HUES6 (cell line): Measurements from ENCODE around the gene KDM4C.

Source experiments
- H3K27ac ChIP-seq: 2 replicates; pipeline ENCODE4 v1.7.0; 2013; ENCODE audit warnings: low read depth, mild to moderate bottlenecking, low read length, inconsistent platforms
- H3K27me3 ChIP-seq: 2 replicates; pipeline ENCODE4 v1.6.1; 2013; ENCODE audit warnings: low read length; ENCODE audit not compliant: control insufficient read depth, insufficient read depth
- H3K36me3 ChIP-seq: 2 replicates; pipeline ENCODE4 v1.6.1; 2013; ENCODE audit warnings: low read length; ENCODE audit not compliant: control insufficient read depth, insufficient read depth
- H3K4me1 ChIP-seq: 2 replicates; pipeline ENCODE4 v1.6.1; 2013; ENCODE audit warnings: low read length; ENCODE audit not compliant: control insufficient read depth, insufficient read depth
- H3K4me3 ChIP-seq: 2 replicates; pipeline ENCODE4 v1.5.1; 2013; ENCODE audit warnings: low read depth, low read length
- H3K9ac ChIP-seq: one replicate; pipeline ENCODE4 v1.6.1; 2013; ENCODE audit warnings: mild to moderate bottlenecking, low read length
- H3K9me3 ChIP-seq: 2 replicates; pipeline ENCODE4 v1.6.1; 2013; ENCODE audit warnings: low read depth, low read length; ENCODE audit not compliant: control insufficient read depth, insufficient read depth

KDM4C gene

GRCh38 chr9:7139886-7140285 is 382.1 kb downstream of the KDM4C start:
- peaks cover 11% of the 10 kb centered on the region; the same call in 1 of the 2 replicates for H3K4me1 ChIP-seq

GRCh38 chr9:7140401-7140800 is 382.6 kb downstream of the KDM4C start:
- H3K27ac ChIP-seq, result no peak overlapping the region
- no peaks in the 10 kb centered on the region for H3K27me3 ChIP-seq
- no peaks in the 10 kb centered on the region for H3K9me3 ChIP-seq
- no peak overlapping the region for H3K4me3 ChIP-seq
- H3K9ac ChIP-seq, result no peak overlapping the region
- H3K4me1 ChIP-seq, result peaks cover 12% of the 10 kb centered on the region; the same call in 1 of the 2 replicates
- H3K36me3 ChIP-seq, result no peaks in the 10 kb centered on the region

More at GRCh38 chr9:7139886-7140285, 382.1 kb downstream of the KDM4C start:
- Histone ChIP-seq H3K4me3 (no peak overlapping the region), H3K36me3 (no peaks in the 10 kb centered on the region), H3K27ac (no peak overlapping the region), H3K9me3 (no peaks in the 10 kb centered on the region), H3K9ac (no peak overlapping the region), H3K27me3 (no peaks in the 10 kb centered on the region)

GRCh38 chr9:7143645-7144200 is 385.9 kb downstream of the KDM4C start:
- H3K27ac ChIP-seq, result peak overlapping the region; percentile 39; the same call in 1 of the 2 replicates
- H3K9me3 ChIP-seq, result no peaks in the 10 kb centered on the region
- no peaks in the 10 kb centered on the region for H3K27me3 ChIP-seq
- no peak overlapping the region for H3K9ac ChIP-seq
- no peaks in the 10 kb centered on the region for H3K36me3 ChIP-seq
- H3K4me3 ChIP-seq, result no peak overlapping the region
- H3K4me1 ChIP-seq, result peaks cover 19% of the 10 kb centered on the region; the same call in 1 of the 2 replicates

GRCh38 chr9:7144265-7145046 is 386.7 kb downstream of the KDM4C start:
- Histone ChIP-seq H3K4me1 (peaks cover 19% of the 10 kb centered on the region; the same call in 1 of the 2 replicates), H3K27me3 (no peaks in the 10 kb centered on the region), H3K36me3 (no peaks in the 10 kb centered on the region), H3K9ac (no peak overlapping the region), H3K4me3 (no peak overlapping the region), H3K27ac (peak overlapping the region; percentile 39; the same call in 1 of the 2 replicates), H3K9me3 (no peaks in the 10 kb centered on the region)

GRCh38 chr9:7145361-7146069 is 387.7 kb downstream of the KDM4C start:
- peaks cover 19% of the 10 kb centered on the region; the same call in 1 of the 2 replicates for H3K4me1 ChIP-seq
- no peak overlapping the region for H3K9ac ChIP-seq
- H3K36me3 ChIP-seq, result no peaks in the 10 kb centered on the region
- H3K9me3 ChIP-seq, result no peaks in the 10 kb centered on the region
- no peaks in the 10 kb centered on the region for H3K27me3 ChIP-seq
- H3K4me3 ChIP-seq, result no peak overlapping the region
- no peak overlapping the region for H3K27ac ChIP-seq

- H3K36me3 ChIP-seq, result no peaks in the 10 kb centered on the region
- H3K4me1 ChIP-seq, result peaks cover 19% of the 10 kb centered on the region; the same call in 1 of the 2 replicates
- H3K9ac ChIP-seq, result no peak overlapping the region
- H3K4me3 ChIP-seq, result no peak overlapping the region
- H3K27me3 ChIP-seq, result no peaks in the 10 kb centered on the region
- no peaks in the 10 kb centered on the region for H3K9me3 ChIP-seq
- H3K27ac ChIP-seq, result no peak overlapping the region
Measured at GRCh38 chr9:7146582-7146981, 388.8 kb downstream of the KDM4C start.

- Histone ChIP-seq H3K36me3 (no peaks in the 10 kb centered on the region), H3K4me1 (peaks cover 19% of the 10 kb centered on the region; the same call in 1 of the 2 replicates), H3K27ac (no peak overlapping the region), H3K27me3 (no peaks in the 10 kb centered on the region), H3K4me3 (no peak overlapping the region), H3K9me3 (no peaks in the 10 kb centered on the region), H3K9ac (no peak overlapping the region)
Measured at GRCh38 chr9:7147121-7148090, 389.6 kb downstream of the KDM4C start.

- Histone ChIP-seq H3K27me3 (no peaks in the 10 kb centered on the region), H3K4me1 (peaks cover 19% of the 10 kb centered on the region; the same call in 1 of the 2 replicates), H3K36me3 (no peaks in the 10 kb centered on the region), H3K27ac (no peak overlapping the region), H3K4me3 (no peak overlapping the region), H3K9ac (no peak overlapping the region), H3K9me3 (no peaks in the 10 kb centered on the region)
Measured at GRCh38 chr9:7148243-7148765, 390.5 kb downstream of the KDM4C start.

GRCh38 chr9:7149258-7149657 is 391.5 kb downstream of the KDM4C start:
- H3K4me3 ChIP-seq, result no peak overlapping the region
- H3K9me3 ChIP-seq, result no peaks in the 10 kb centered on the region
- no peak overlapping the region for H3K9ac ChIP-seq
- H3K36me3 ChIP-seq, result no peaks in the 10 kb centered on the region
- no peaks in the 10 kb centered on the region for H3K27me3 ChIP-seq
- peaks cover 13% of the 10 kb centered on the region; the same call in 1 of the 2 replicates for H3K4me1 ChIP-seq
- no peak overlapping the region for H3K27ac ChIP-seq
